SK-N-SH treated with all-trans-retinoic acid at 6 μM for 48 hours (cell line): ENCODE data around the gene CDC6.

ENCODE experiments used
- ATAC-seq: fragments of 200-7000 bp; cut with Tn5 transposase; 3 replicates; pipeline ENCODE4 v1.9.1; 2020; ENCODE audit warnings: mild to moderate bottlenecking, moderate library complexity
- ARNTL ChIP-seq: fragments of 450-650 bp; formaldehyde crosslinking; IDR thresholded peaks from 2 replicates; pipeline ENCODE4 v1.5.0; 2020; ENCODE audit warnings: low read depth, mild to moderate bottlenecking, moderate library complexity, borderline replicate concordance
- BACH2 ChIP-seq: fragments of 250-450 bp; sonication (Bioruptor Pico); IDR thresholded peaks from 2 replicates; pipeline ENCODE4 v1.9.0; 2021; ENCODE audit warnings: mild to moderate bottlenecking, borderline replicate concordance
- CSDC2 ChIP-seq: fragments of 250-450 bp; sonication (Bioruptor Pico); IDR thresholded peaks from 2 replicates; pipeline ENCODE4 v1.5.0; 2020; ENCODE audit warnings: mild to moderate bottlenecking, moderate library complexity
- GLIS3 ChIP-seq: fragments of 250-450 bp; sonication (Bioruptor Pico); IDR thresholded peaks from 2 replicates; pipeline ENCODE4 v1.5.0; 2020; ENCODE audit warnings: mild to moderate bottlenecking, moderate library complexity
- ISL1 ChIP-seq: fragments of 250-450 bp; sonication (Bioruptor Pico); IDR thresholded peaks from 2 replicates; pipeline ENCODE4 v2.1.2; 2022; ENCODE audit warnings: mild to moderate bottlenecking, moderate library complexity
- OSR1 ChIP-seq: fragments of 250-450 bp; sonication (Bioruptor Pico); IDR thresholded peaks from 2 replicates; pipeline ENCODE4 v1.8.0; 2022; ENCODE audit warnings: moderate library complexity, mild to moderate bottlenecking, inconsistent platforms
- RARB ChIP-seq: fragments of 250-450 bp; sonication (Bioruptor Pico); IDR thresholded peaks from 2 replicates; pipeline ENCODE4 v1.8.0; 2021; ENCODE audit warnings: mild to moderate bottlenecking, moderate library complexity
- SNAI2 ChIP-seq: fragments of 250-450 bp; sonication (Bioruptor Pico); IDR thresholded peaks from 2 replicates; pipeline ENCODE4 v1.5.0; 2020; ENCODE audit warnings: mild to moderate bottlenecking, moderate library complexity
- TCF4 ChIP-seq: fragments of 250-450 bp; sonication (Bioruptor Pico); IDR thresholded peaks from 2 replicates; pipeline ENCODE4 v1.8.0; 2021; ENCODE audit warnings: mild to moderate bottlenecking, moderate library complexity, borderline replicate concordance
- ZFP3 ChIP-seq: fragments of 250-450 bp; sonication (Bioruptor Pico); IDR thresholded peaks from 2 replicates; pipeline ENCODE4 v1.5.0; 2020; ENCODE audit warnings: mild to moderate bottlenecking, moderate library complexity
- ZFP30 ChIP-seq: fragments of 450-650 bp; formaldehyde crosslinking; IDR thresholded peaks from 2 replicates; pipeline ENCODE4 v1.5.0; 2022; ENCODE audit warnings: mild to moderate bottlenecking, moderate library complexity
- ZNF565 ChIP-seq: fragments of 450-650 bp; formaldehyde crosslinking; conservative IDR thresholded peaks from 2 replicates; pipeline ENCODE4 v1.5.0; 2020; ENCODE audit warnings: low read depth, mild to moderate bottlenecking, moderate library complexity
- ZNF70 ChIP-seq: fragments of 450-650 bp; formaldehyde crosslinking; IDR thresholded peaks from 2 replicates; pipeline ENCODE4 v1.5.0; 2020; ENCODE audit warnings: mild to moderate bottlenecking, moderate library complexity
- ZNF8 ChIP-seq: fragments of 450-650 bp; formaldehyde crosslinking; IDR thresholded peaks from 2 replicates; pipeline ENCODE4 v1.5.0; 2020; ENCODE audit warnings: mild to moderate bottlenecking, moderate library complexity
- TF ChIP-seq, protein P1 (sequence below): fragments of 250-450 bp; sonication (Bioruptor Pico); IDR thresholded peaks from 2 replicates; pipeline ENCODE4 v1.5.1; 2021; ENCODE audit warnings: mild to moderate bottlenecking, moderate library complexity
- TF ChIP-seq, protein P2 (sequence below): fragments of 250-450 bp; sonication (Bioruptor Pico); IDR thresholded peaks from 2 replicates; pipeline ENCODE4 v1.5.0; 2020; ENCODE audit warnings: mild to moderate bottlenecking, moderate library complexity
- TF ChIP-seq, protein P3 (sequence below): fragments of 250-450 bp; sonication (Bioruptor Pico); IDR thresholded peaks from 2 replicates; pipeline ENCODE4 v1.8.0; 2020; ENCODE audit warnings: mild to moderate bottlenecking, moderate library complexity, borderline replicate concordance
- TF ChIP-seq, protein P4 (sequence below): fragments of 250-450 bp; sonication (Bioruptor Pico); IDR thresholded peaks from 2 replicates; pipeline ENCODE4 v1.5.1; 2020; ENCODE audit warnings: low read depth, mild to moderate bottlenecking, moderate library complexity

CDC6 gene

DNA sequence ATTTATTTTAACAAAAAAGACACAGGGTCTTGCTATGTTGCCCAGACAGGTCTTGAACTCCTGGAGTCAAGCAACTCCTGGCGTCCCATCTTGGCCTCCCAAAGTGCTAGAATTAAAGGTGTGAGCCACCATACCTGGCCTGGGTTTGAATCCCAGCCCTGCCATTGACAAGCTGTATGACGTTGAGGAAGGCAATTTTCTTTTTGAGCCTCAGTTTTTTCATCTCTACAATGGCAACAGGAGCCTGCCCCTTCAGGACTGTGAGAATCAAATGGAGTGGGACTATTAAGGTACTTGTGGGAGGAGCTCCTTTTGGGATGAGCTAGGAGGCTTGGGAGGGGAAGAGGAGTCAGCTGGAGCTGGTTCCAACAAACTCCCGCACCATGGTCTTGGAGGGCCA, 27.5 kb downstream of the CDC6 start (continued):
- TF ChIP-seq, protein P1, sequence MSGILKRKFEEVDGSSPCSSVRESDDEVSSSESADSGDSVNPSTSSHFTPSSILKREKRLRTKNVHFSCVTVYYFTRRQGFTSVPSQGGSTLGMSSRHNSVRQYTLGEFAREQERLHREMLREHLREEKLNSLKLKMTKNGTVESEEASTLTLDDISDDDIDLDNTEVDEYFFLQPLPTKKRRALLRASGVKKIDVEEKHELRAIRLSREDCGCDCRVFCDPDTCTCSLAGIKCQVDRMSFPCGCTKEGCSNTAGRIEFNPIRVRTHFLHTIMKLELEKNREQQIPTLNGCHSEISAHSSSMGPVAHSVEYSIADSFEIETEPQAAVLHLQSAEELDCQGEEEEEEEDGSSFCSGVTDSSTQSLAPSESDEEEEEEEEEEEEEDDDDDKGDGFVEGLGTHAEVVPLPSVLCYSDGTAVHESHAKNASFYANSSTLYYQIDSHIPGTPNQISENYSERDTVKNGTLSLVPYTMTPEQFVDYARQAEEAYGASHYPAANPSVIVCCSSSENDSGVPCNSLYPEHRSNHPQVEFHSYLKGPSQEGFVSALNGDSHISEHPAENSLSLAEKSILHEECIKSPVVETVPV (CRISPR knock-in tag) = no peak
- no peak for TF ChIP-seq BACH2 (CRISPR knock-in tag)

DNA sequence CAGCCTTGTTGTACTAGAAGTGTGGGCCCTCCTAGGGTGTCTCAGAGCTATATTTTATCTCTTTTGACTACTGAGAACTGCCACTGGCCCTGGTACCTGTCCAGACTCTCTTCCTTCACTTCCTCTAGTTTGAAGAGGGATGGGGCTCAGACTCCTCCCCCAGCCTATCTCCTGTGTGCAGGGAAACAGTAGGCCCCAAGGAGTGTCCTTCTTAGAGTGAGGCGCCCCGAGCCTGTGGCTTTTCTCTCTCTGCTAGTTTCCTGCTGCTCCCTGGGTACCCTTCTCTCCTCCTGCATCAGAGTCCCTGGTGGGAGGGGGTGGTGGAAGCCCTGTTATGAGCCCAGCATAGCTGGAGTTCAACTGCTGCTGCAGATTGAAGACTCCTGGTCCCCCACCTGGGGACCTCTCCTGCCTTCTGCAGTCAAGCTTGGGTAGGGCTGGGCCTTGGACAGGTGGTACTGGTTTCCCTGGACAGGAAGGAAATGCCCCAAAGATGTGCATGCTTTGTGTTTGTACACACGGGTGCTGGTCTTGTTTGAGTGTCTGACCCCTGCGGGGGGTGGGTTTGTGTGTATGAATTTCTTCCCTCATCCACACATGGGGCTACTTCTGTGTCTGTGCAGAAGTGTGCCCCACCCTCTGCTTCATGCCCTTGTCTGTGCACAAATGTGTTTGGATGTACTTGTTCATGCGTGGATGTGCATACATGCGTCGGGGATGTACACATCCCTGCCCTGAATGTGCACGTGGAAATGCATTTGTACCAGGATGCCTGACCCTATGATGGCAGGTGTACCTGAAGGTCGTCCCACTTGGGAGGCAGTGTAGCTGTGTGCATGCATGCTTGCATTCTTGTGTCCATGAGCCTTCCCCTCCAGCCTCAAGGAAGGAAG, 28.2 kb downstream of the CDC6 start:
- no peak for ATAC-seq
- TF ChIP-seq RARB (no peak), OSR1 (CRISPR knock-in tag) (no peak), ZFP3 (no peak), ZNF8 (CRISPR knock-in tag) (no peak), SNAI2 (CRISPR knock-in tag) (no peak), ARNTL (CRISPR knock-in tag) (no peak), GLIS3 (CRISPR knock-in tag) (no peak), ZFP30 (no peak), TCF4 (CRISPR knock-in tag) (no peak), BACH2 (CRISPR knock-in tag) (no peak), ZNF565 (CRISPR knock-in tag) (no peak), ISL1 (no peak)
- TF ChIP-seq, protein P1 (CRISPR knock-in tag) = no peak
- TF ChIP-seq, protein P2, sequence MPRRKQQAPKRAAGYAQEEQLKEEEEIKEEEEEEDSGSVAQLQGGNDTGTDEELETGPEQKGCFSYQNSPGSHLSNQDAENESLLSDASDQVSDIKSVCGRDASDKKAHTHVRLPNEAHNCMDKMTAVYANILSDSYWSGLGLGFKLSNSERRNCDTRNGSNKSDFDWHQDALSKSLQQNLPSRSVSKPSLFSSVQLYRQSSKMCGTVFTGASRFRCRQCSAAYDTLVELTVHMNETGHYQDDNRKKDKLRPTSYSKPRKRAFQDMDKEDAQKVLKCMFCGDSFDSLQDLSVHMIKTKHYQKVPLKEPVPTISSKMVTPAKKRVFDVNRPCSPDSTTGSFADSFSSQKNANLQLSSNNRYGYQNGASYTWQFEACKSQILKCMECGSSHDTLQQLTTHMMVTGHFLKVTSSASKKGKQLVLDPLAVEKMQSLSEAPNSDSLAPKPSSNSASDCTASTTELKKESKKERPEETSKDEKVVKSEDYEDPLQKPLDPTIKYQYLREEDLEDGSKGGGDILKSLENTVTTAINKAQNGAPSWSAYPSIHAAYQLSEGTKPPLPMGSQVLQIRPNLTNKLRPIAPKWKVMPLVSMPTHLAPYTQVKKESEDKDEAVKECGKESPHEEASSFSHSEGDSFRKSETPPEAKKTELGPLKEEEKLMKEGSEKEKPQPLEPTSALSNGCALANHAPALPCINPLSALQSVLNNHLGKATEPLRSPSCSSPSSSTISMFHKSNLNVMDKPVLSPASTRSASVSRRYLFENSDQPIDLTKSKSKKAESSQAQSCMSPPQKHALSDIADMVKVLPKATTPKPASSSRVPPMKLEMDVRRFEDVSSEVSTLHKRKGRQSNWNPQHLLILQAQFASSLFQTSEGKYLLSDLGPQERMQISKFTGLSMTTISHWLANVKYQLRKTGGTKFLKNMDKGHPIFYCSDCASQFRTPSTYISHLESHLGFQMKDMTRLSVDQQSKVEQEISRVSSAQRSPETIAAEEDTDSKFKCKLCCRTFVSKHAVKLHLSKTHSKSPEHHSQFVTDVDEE (CRISPR knock-in tag) = no peak

DNA sequence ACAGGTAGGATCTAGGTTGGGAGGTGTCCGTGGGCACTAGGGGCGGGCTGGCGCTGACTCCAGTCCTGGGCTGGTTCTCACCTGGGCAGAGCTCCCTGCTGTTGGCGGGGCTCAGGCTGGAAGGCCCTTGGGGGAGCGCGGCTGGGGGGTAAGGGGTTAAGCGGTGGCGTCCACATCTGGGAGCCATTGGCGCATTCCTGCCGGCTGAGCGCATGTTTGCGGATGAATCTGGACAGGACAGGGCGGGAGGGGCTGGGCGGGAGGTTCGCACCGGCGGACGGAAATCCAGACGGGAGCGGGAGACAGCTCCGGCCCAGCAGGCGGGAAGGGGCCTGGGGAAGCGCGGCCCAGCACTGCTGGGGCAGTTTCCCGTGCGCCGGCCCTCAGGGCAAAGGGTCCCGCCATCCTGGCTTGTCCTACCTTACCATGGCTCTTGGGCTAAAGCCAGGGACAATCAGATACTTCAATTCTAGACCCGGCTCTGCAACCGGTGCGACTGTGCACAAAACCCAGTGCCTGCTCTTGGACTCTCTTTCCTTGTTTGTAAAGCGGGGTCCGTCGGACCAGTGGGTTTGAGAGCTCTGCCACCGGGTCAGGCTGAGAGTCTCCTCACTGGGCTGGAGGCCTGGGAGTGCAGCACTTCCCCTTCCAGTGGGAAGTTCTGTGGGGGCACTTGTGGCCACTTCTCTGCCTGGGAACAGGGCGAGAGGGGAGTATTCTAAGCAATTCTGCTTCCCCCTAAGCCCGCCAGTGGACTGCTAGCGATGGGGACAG, 29.1 kb downstream of the CDC6 start:
- ATAC-seq = peak; percentile 30
- TF ChIP-seq TCF4 (CRISPR knock-in tag) (peak; percentile 52), CSDC2 (no peak), ZNF70 (no peak), ZFP30 (no peak), ISL1 (no peak), BACH2 (CRISPR knock-in tag) (no peak)
- TF ChIP-seq, protein P3, sequence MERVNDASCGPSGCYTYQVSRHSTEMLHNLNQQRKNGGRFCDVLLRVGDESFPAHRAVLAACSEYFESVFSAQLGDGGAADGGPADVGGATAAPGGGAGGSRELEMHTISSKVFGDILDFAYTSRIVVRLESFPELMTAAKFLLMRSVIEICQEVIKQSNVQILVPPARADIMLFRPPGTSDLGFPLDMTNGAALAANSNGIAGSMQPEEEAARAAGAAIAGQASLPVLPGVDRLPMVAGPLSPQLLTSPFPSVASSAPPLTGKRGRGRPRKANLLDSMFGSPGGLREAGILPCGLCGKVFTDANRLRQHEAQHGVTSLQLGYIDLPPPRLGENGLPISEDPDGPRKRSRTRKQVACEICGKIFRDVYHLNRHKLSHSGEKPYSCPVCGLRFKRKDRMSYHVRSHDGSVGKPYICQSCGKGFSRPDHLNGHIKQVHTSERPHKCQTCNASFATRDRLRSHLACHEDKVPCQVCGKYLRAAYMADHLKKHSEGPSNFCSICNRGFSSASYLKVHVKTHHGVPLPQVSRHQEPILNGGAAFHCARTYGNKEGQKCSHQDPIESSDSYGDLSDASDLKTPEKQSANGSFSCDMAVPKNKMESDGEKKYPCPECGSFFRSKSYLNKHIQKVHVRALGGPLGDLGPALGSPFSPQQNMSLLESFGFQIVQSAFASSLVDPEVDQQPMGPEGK (CRISPR knock-in tag) = peak; percentile 66; the same call in 1 of the 2 replicates
- TF ChIP-seq, protein P4, sequence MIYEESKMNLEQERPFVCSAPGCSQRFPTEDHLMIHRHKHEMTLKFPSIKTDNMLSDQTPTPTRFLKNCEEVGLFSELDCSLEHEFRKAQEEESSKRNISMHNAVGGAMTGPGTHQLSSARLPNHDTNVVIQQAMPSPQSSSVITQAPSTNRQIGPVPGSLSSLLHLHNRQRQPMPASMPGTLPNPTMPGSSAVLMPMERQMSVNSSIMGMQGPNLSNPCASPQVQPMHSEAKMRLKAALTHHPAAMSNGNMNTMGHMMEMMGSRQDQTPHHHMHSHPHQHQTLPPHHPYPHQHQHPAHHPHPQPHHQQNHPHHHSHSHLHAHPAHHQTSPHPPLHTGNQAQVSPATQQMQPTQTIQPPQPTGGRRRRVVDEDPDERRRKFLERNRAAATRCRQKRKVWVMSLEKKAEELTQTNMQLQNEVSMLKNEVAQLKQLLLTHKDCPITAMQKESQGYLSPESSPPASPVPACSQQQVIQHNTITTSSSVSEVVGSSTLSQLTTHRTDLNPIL (CRISPR knock-in tag) = no peak
